OCI-LY7 (cell line): ENCODE data around the gene ROR2. TPM values are rescaled to one million over a fixed set of nuclear protein-coding genes. Genes with fewer than 3 reads are reported as not detected.

Experiments used
- BruUV-seq: library from RNA; stranded (reverse); fragments of 400-500 nt; replicated peaks from 2 replicates; lab custom pipeline; 2021; lab: Mats Ljungman, UMichigan
- CTCF ChIA-PET: fragments of 300-600 bp; sonication (Branson Sonifier 250); formaldehyde crosslinking; loops from one replicate; lab custom pipeline; 2022; ENCODE audit warnings: antibody characterized with exemption; ENCODE audit not compliant: unreplicated experiment; lab: Charles Lee
- POLR2A ChIA-PET: fragments of 300-600 bp; sonication (Branson Sonifier 250); formaldehyde crosslinking; loops from one replicate; lab custom pipeline; 2022; ENCODE audit warnings: antibody characterized with exemption; lab: Charles Lee
- DNase-seq: peaks from one replicate; pipeline ENCODE4 v3.0.0-alpha.2; 2015; ENCODE audit warnings: low spot score
- H2AFZ ChIP-seq: fragments of 200-600 bp; sonication (generic), shearing (Covaris generic); 2 replicates; pipeline ENCODE4 v1.6.1; 2014; ENCODE audit warnings: mild to moderate bottlenecking, antibody characterized with exemption, low read length, moderate library complexity
- H3K27ac ChIP-seq: fragments of 200-600 bp; sonication (generic); 2 replicates; pipeline ENCODE4 v1.5.1; 2014; ENCODE audit warnings: mixed run types, low read depth, mild to moderate bottlenecking, moderate library complexity, low read length, inconsistent platforms; ENCODE audit not compliant: poor library complexity, severe bottlenecking
- H3K36me3 ChIP-seq: fragments of 200-600 bp; sonication (generic); 2 replicates; pipeline ENCODE4 v1.6.1; 2014; ENCODE audit warnings: mild to moderate bottlenecking, antibody characterized with exemption, low read length, moderate library complexity, mixed read lengths; ENCODE audit not compliant: insufficient read depth
- H3K4me1 ChIP-seq: fragments of 200-600 bp; sonication (generic); 2 replicates; pipeline ENCODE4 v1.5.1; 2014; ENCODE audit warnings: mild to moderate bottlenecking, low read length; ENCODE audit not compliant: insufficient read depth, poor library complexity, severe bottlenecking
- H3K4me2 ChIP-seq: fragments of 200-600 bp; sonication (generic); 2 replicates; pipeline ENCODE4 v1.6.1; 2014; ENCODE audit warnings: mild to moderate bottlenecking, low read length
- H3K4me3 ChIP-seq: fragments of 200-600 bp; sonication (generic); 2 replicates; pipeline ENCODE4 v1.5.1; 2014; ENCODE audit warnings: mild to moderate bottlenecking, low read depth, low read length; ENCODE audit not compliant: poor library complexity, severe bottlenecking
- H3K79me2 ChIP-seq: fragments of 200-600 bp; sonication (generic); 2 replicates; pipeline ENCODE4 v1.6.1; 2016; ENCODE audit warnings: low read depth, mild to moderate bottlenecking, low read length, moderate library complexity, mixed read lengths; ENCODE audit not compliant: insufficient read depth
- H3K9me2 ChIP-seq: fragments of 200-600 bp; sonication (generic); 2 replicates; pipeline ENCODE4 v1.6.1; 2016; ENCODE audit warnings: mild to moderate bottlenecking, low read length, mixed read lengths; ENCODE audit not compliant: insufficient read depth
- H3K9me3 ChIP-seq: fragments of 200-600 bp; sonication (generic); 2 replicates; pipeline ENCODE4 v1.6.1; 2014; ENCODE audit warnings: mild to moderate bottlenecking, mixed run types, low read length, mixed read lengths
- H4K20me1 ChIP-seq: fragments of 200-600 bp; sonication (generic); 2 replicates; pipeline ENCODE4 v1.6.1; 2014; ENCODE audit warnings: mild to moderate bottlenecking, antibody characterized with exemption, low read length, moderate library complexity, mixed read lengths; ENCODE audit not compliant: insufficient read depth
- CTCF ChIP-seq: fragments of 200-600 bp; sonication (generic); conservative IDR thresholded peaks from 2 replicates; pipeline ENCODE4 v1.5.1; 2014; ENCODE audit warnings: mild to moderate bottlenecking, antibody characterized with exemption, low read length, moderate library complexity, mixed read lengths
- EZH2phosphoT487 ChIP-seq: fragments of 200-600 bp; sonication (generic); IDR thresholded peaks from 2 replicates; pipeline ENCODE4 v1.6.1; 2018; ENCODE audit warnings: low read depth, borderline replicate concordance, mild to moderate bottlenecking, mixed run types, antibody characterized with exemption, low read length, moderate library complexity, mixed read lengths
- intact Hi-C: fragments of 100-400 bp; cut with micrococcal nuclease; formaldehyde crosslinking; loops from one replicate; pipeline ENCODE4 v1.10.0; 2022; ENCODE audit not compliant: unreplicated experiment
- total RNA-seq, 2 experiments: library from RNA; depleted of rRNA in 1 of 2; stranded (reverse); fragments of >200 nt in 1 of 2; shearing (Covaris generic) in 1 of 2; gene quantifications; 2 replicates each; pipeline ENCODE4 v1.2.3, GENCODE V29; 2014 to 2022

Gene ROR2
- total RNA-seq, 2 experiments from 2014 or later = 0.10 to 0.19 TPM

GRCh38 chr9:91900797-91901177 lies 49.2 kb downstream of the ROR2 start:
- POLR2A ChIA-PET = interaction anchor here (0.5 to 0.6 kb wide), 2 partner anchors 12 to 132 kb away, joined by 3 to 5 read pairs; no protein-coding TSS in a partner anchor
- no peaks in the 10 kb centered on the region for H3K36me3 ChIP-seq
- no peak for DNase-seq
- TF ChIP-seq EZH2phosphoT487 = no peak
- TF ChIP-seq CTCF = no peak
- no peak overlapping the region for H3K4me2 ChIP-seq
- H3K9me2 ChIP-seq = no peaks in the 10 kb centered on the region
- CTCF ChIA-PET = no interaction called here
- H3K9me3 ChIP-seq = no peaks in the 10 kb centered on the region
- no peak overlapping the region for H3K27ac ChIP-seq
- peaks cover 2% of the 10 kb centered on the region for H3K4me1 ChIP-seq
- H2AFZ ChIP-seq = no peak overlapping the region
- no peaks in the 10 kb centered on the region for H3K79me2 ChIP-seq
- intact Hi-C loops = no loop called here
- no peaks in the 10 kb centered on the region for H4K20me1 ChIP-seq
- no TSS peak for BruUV-seq
- H3K4me3 ChIP-seq = no peak overlapping the region

- H3K4me1 ChIP-seq = no peaks in the 10 kb centered on the region
- H3K9me2 ChIP-seq = no peaks in the 10 kb centered on the region
- H2AFZ ChIP-seq = no peak overlapping the region
- no peak overlapping the region for H3K4me2 ChIP-seq
- H3K27ac ChIP-seq = no peak overlapping the region
- no TSS peak for BruUV-seq
- no peaks in the 10 kb centered on the region for H3K36me3 ChIP-seq
- no peaks in the 10 kb centered on the region for H3K9me3 ChIP-seq
- POLR2A ChIA-PET = interaction anchor here (0.5 to 0.6 kb wide), 2 partner anchors 13 to 132 kb away, joined by 3 to 5 read pairs; no protein-coding TSS in a partner anchor
- intact Hi-C loops = no loop called here
- H3K79me2 ChIP-seq = no peaks in the 10 kb centered on the region
- H4K20me1 ChIP-seq = no peaks in the 10 kb centered on the region
- CTCF ChIA-PET = no interaction called here
- TF ChIP-seq EZH2phosphoT487 = no peak
- TF ChIP-seq CTCF = no peak
- no peak overlapping the region for H3K4me3 ChIP-seq
- no peak for DNase-seq
These were observed 49.8 kb downstream of the ROR2 start for GRCh38 chr9:91900055-91900796.

- H3K27ac ChIP-seq = no peak overlapping the region
- H3K36me3 ChIP-seq = no peaks in the 10 kb centered on the region
- no peaks in the 10 kb centered on the region for H4K20me1 ChIP-seq
- H3K9me3 ChIP-seq = no peaks in the 10 kb centered on the region
- no peak overlapping the region for H3K4me3 ChIP-seq
- no peak overlapping the region for H3K4me2 ChIP-seq
- CTCF ChIA-PET = no interaction called here
- no peak for DNase-seq
- H3K79me2 ChIP-seq = no peaks in the 10 kb centered on the region
- POLR2A ChIA-PET = no interaction called here
- TF ChIP-seq EZH2phosphoT487 (no peak), CTCF (no peak)
- no peaks in the 10 kb centered on the region for H3K4me1 ChIP-seq
- intact Hi-C loops = no loop called here
- H2AFZ ChIP-seq = no peak overlapping the region
- no peaks in the 10 kb centered on the region for H3K9me2 ChIP-seq
- no TSS peak for BruUV-seq
These were observed 50.4 kb downstream of the ROR2 start for GRCh38 chr9:91899594-91899993.
